MCF 10A (cell line): ENCODE measurements around the gene EXOC4. TPM values are rescaled to one million over a fixed set of nuclear protein-coding genes. Genes with fewer than 3 reads are reported as not detected.

ENCODE experiments used
- BruUV-seq: library from RNA; stranded (reverse); fragments of 400-500 nt; replicated peaks from 2 replicates; lab custom pipeline; 2021; lab: Mats Ljungman, UMichigan
- CTCF ChIA-PET: fragments of 300-600 bp; sonication (Branson Sonifier 250); formaldehyde crosslinking; extraction: SDS; loops from one replicate; lab custom pipeline; 2021; ENCODE audit warnings: antibody characterized with exemption, inconsistent platforms; lab: Yijun Ruan, JAX
- POLR2A ChIA-PET: fragments of 300-600, 350-650 bp; sonication (Branson Sonifier 250); formaldehyde crosslinking; extraction: SDS; loops from one replicate; lab custom pipeline; 2020; ENCODE audit warnings: antibody characterized with exemption, inconsistent platforms; lab: Yijun Ruan, JAX
- DNase-seq: peaks from one replicate; pipeline ENCODE4 v3.0.0-alpha.2; 2018; ENCODE audit not compliant: unreplicated experiment
- H3K27ac Mint-ChIP-seq: one replicate; pipeline ENCODE4 v1.8.0; 2022; ENCODE audit warnings: mild to moderate bottlenecking, low read depth, mixed read lengths; ENCODE audit not compliant: unreplicated experiment
- H3K27me3 Mint-ChIP-seq: one replicate; pipeline ENCODE4 v1.8.0; 2022; ENCODE audit warnings: mixed read lengths; ENCODE audit not compliant: insufficient read depth, unreplicated experiment
- H3K36me3 Mint-ChIP-seq: one replicate; pipeline ENCODE4 v1.8.0; 2022; ENCODE audit warnings: mild to moderate bottlenecking, moderate library complexity, mixed read lengths; ENCODE audit not compliant: insufficient read depth, unreplicated experiment
- H3K4me1 Mint-ChIP-seq: one replicate; pipeline ENCODE4 v1.8.0; 2022; ENCODE audit warnings: mixed read lengths; ENCODE audit not compliant: insufficient read depth, unreplicated experiment
- H3K4me3 Mint-ChIP-seq: one replicate; pipeline ENCODE4 v1.8.0; 2022; ENCODE audit warnings: mild to moderate bottlenecking, moderate library complexity, mixed read lengths; ENCODE audit not compliant: unreplicated experiment
- H3K9me3 Mint-ChIP-seq: one replicate; pipeline ENCODE4 v1.8.0; 2022; ENCODE audit warnings: mixed read lengths; ENCODE audit not compliant: unreplicated experiment
- CTCF ChIP-seq: fragments of 200-600 bp; IDR thresholded peaks from one replicate; pipeline ENCODE4 v1.8.0; 2022; ENCODE audit warnings: antibody characterized with exemption, mild to moderate bottlenecking; ENCODE audit not compliant: unreplicated experiment
- intact Hi-C: fragments of 100-400 bp; cut with micrococcal nuclease; formaldehyde crosslinking; loops from 2 replicates; pipeline ENCODE4 v1.14.1; 2022
- total RNA-seq: library from RNA; stranded (reverse); gene quantifications from 2 replicates; pipeline ENCODE4 v1.2.3, GENCODE V29; 2022

Gene EXOC4
- total RNA-seq, 1 experiment from 2014 or later = 105 TPM

- no TSS peak for BruUV-seq
- Mint-ChIP-seq H3K4me1 (no peaks in the 10 kb centered on the region), H3K27ac (no peak overlapping the region), H3K27me3 (no peaks in the 10 kb centered on the region), H3K9me3 (no peaks in the 10 kb centered on the region), H3K4me3 (no peak overlapping the region), H3K36me3 (peaks cover 11% of the 10 kb centered on the region)
- no peak for TF ChIP-seq CTCF
- ChIA-PET POLR2A (no interaction called here), CTCF (interaction anchor here (0.6 kb wide), 1 partner anchor 249 kb away, joined by 3 read pairs; no protein-coding TSS in a partner anchor)
- intact Hi-C loops = no loop called here
- DNase-seq = no peak
These were observed 537.1 kb downstream of the EXOC4 start for GRCh38 chr7:133789974-133790373.

- Mint-ChIP-seq H3K27ac (no peak overlapping the region), H3K36me3 (peaks cover 11% of the 10 kb centered on the region), H3K4me3 (no peak overlapping the region), H3K4me1 (no peaks in the 10 kb centered on the region), H3K27me3 (no peaks in the 10 kb centered on the region), H3K9me3 (no peaks in the 10 kb centered on the region)
- ChIA-PET POLR2A (no interaction called here), CTCF (no interaction called here)
- BruUV-seq = no TSS peak
- no peak for DNase-seq
- TF ChIP-seq CTCF = no peak
- intact Hi-C loops = no loop called here
These were observed 538.0 kb downstream of the EXOC4 start for GRCh38 chr7:133790911-133791310.

- no peak overlapping the region for H3K27ac Mint-ChIP-seq
- no TSS peak for BruUV-seq
- POLR2A ChIA-PET = no interaction called here
- TF ChIP-seq CTCF = no peak
- no peaks in the 10 kb centered on the region for H3K4me1 Mint-ChIP-seq
- H3K4me3 Mint-ChIP-seq = no peak overlapping the region
- no peaks in the 10 kb centered on the region for H3K27me3 Mint-ChIP-seq
- H3K9me3 Mint-ChIP-seq = no peaks in the 10 kb centered on the region
- intact Hi-C loops = no loop called here
- peak; percentile 40 for DNase-seq
- peaks cover 5% of the 10 kb centered on the region for H3K36me3 Mint-ChIP-seq
- CTCF ChIA-PET = no interaction called here
These were observed 541.6 kb downstream of the EXOC4 start for GRCh38 chr7:133794479-133794878.

GRCh38 chr7:133795068-133795665 lies 542.3 kb downstream of the EXOC4 start:
- no peak for TF ChIP-seq CTCF
- POLR2A ChIA-PET = no interaction called here
- DNase-seq = no peak
- no peaks in the 10 kb centered on the region for H3K4me1 Mint-ChIP-seq
- H3K27ac Mint-ChIP-seq = no peak overlapping the region
- no TSS peak for BruUV-seq
- H3K9me3 Mint-ChIP-seq = no peaks in the 10 kb centered on the region
- peaks cover 5% of the 10 kb centered on the region for H3K36me3 Mint-ChIP-seq
- CTCF ChIA-PET = interaction anchor here (0.6 kb wide), 1 partner anchor 68 kb away, joined by 3 read pairs; no protein-coding TSS in a partner anchor
- intact Hi-C loops = no loop called here
- no peaks in the 10 kb centered on the region for H3K27me3 Mint-ChIP-seq
- no peak overlapping the region for H3K4me3 Mint-ChIP-seq
